HCT116 (cell line): ENCODE results near the gene STK32C.

Experiments
- CTCF ChIP-seq, 3 experiments: fragments of 200-600 bp in 1 of 3; sonication (generic) in 1 of 3; IDR thresholded peaks in 2 of 3; conservative IDR thresholded peaks in 1 of 3; 2 replicates each; pipeline ENCODE4 v1.5.1; 2012 to 2017; ENCODE audit warnings: low read depth in 2 of 3, low read length in 2 of 3, antibody characterized with exemption in 1 of 3, borderline replicate concordance in 1 of 3, control low read depth in 1 of 3, mild to moderate bottlenecking in 1 of 3, mixed read lengths in 1 of 3, mixed run types in 1 of 3, moderate library complexity in 1 of 3; ENCODE audit not compliant: insufficient read depth in 1 of 3
- EZH2 ChIP-seq: fragments of 200-600 bp; sonication (generic); IDR thresholded peaks from 2 replicates; pipeline ENCODE4 v1.6.1; 2017; ENCODE audit warnings: antibody characterized with exemption, mixed run types
- EZH2phosphoT487 ChIP-seq: fragments of 200-600 bp; IDR thresholded peaks from 2 replicates; pipeline ENCODE4 v1.6.1; 2018; ENCODE audit warnings: antibody characterized with exemption, borderline replicate concordance

- TF ChIP-seq CTCF (IDR thresholded peaks at IDR 0.05 in 2 of 3, conservative IDR thresholded peaks at IDR 0.05 in 1 of 3; ENCODE audit: borderline replicate concordance in 1 of 3, insufficient read depth in 1 of 3, low read depth in 2 of 3, low read length in 2 of 3) (no peak), EZH2phosphoT487 (no peak), EZH2 (no peak)
These were observed 137.0 kb downstream of the STK32C start for GRCh38 chr10:132170561-132171361.
